Measurements from ENCODE around the gene MAU2. TPM values are rescaled to one million over a fixed set of nuclear protein-coding genes. Genes with fewer than 3 reads are reported as not detected.

MAU2 gene
- total and polyA plus RNA-seq, 2 of the 13 experiments (the other 11 are each of a cell fraction or from before 2014, with no cell fraction given): 16.8 to 33.8 TPM

GRCh38 chr19:19372656-19373416, 52.2 kb downstream of the MAU2 start (continued):
- TF ChIP-seq ZBTB37 (CRISPR knock-in tag; IDR thresholded peaks at IDR 0.05) (no peak), HNF4G (IDR thresholded peaks at IDR 0.05; ENCODE audit: borderline replicate concordance, low read depth, low read length) (peak; percentile 42; the same call in 1 of the 2 replicates), HNF4G (CRISPR knock-in tag; IDR thresholded peaks at IDR 0.05; ENCODE audit: borderline replicate concordance, low read depth) (no peak), ZKSCAN8 (CRISPR knock-in tag; IDR thresholded peaks at IDR 0.05; ENCODE audit: borderline replicate concordance) (no peak), ZNF350 (CRISPR knock-in tag; IDR thresholded peaks at IDR 0.05; ENCODE audit: borderline replicate concordance, low read depth) (no peak), EHMT2 (IDR thresholded peaks at IDR 0.05; ENCODE audit: borderline replicate concordance, low read depth, low read length) (no peak), AGO2 (optimal IDR thresholded peaks at IDR 0.05; ENCODE audit: low read depth, low read length) (no peak), STAG1 (CRISPR knock-in tag; IDR thresholded peaks at IDR 0.05) (no peak), ZNF652 (CRISPR knock-in tag; IDR thresholded peaks at IDR 0.05; ENCODE audit: borderline replicate concordance, low read depth) (0 out of 2 replicates have a peak, but pooled peaks have one; percentile 23), ZNF558 (CRISPR knock-in tag; IDR thresholded peaks at IDR 0.05; ENCODE audit: borderline replicate concordance) (no peak), MBNL3 (CRISPR knock-in tag; conservative IDR thresholded peaks at IDR 0.05) (no peak), KDM5A (IDR thresholded peaks at IDR 0.05; ENCODE audit: borderline replicate concordance, low read length) (no peak), ZNF816 (CRISPR knock-in tag; IDR thresholded peaks at IDR 0.05; ENCODE audit: borderline replicate concordance) (no peak), NONO (IDR thresholded peaks at IDR 0.05) (no peak), NONO (CRISPR knock-in tag; conservative IDR thresholded peaks at IDR 0.05) (no peak), MIXL1 (CRISPR knock-in tag; IDR thresholded peaks at IDR 0.05) (no peak), KMT2A (CRISPR knock-in tag; IDR thresholded peaks at IDR 0.05) (no peak), DRAP1 (CRISPR knock-in tag; IDR thresholded peaks at IDR 0.05) (peak; percentile 75), AKAP8 (CRISPR knock-in tag; IDR thresholded peaks at IDR 0.05) (no peak), KLF15 (CRISPR knock-in tag; IDR thresholded peaks at IDR 0.05; ENCODE audit: borderline replicate concordance) (no peak), ELF1 (CRISPR knock-in tag; IDR thresholded peaks at IDR 0.05) (peak; percentile 54), MED1 (CRISPR knock-in tag; IDR thresholded peaks at IDR 0.05) (0 out of 2 replicates have a peak, but pooled peaks have one; percentile 34), NR2C2 (CRISPR knock-in tag; IDR thresholded peaks at IDR 0.05; ENCODE audit: borderline replicate concordance) (peak; percentile 78; the same call in 1 of the 2 replicates), ZSCAN30 (CRISPR knock-in tag; IDR thresholded peaks at IDR 0.05) (no peak)
- TF ChIP-seq, protein P1, sequence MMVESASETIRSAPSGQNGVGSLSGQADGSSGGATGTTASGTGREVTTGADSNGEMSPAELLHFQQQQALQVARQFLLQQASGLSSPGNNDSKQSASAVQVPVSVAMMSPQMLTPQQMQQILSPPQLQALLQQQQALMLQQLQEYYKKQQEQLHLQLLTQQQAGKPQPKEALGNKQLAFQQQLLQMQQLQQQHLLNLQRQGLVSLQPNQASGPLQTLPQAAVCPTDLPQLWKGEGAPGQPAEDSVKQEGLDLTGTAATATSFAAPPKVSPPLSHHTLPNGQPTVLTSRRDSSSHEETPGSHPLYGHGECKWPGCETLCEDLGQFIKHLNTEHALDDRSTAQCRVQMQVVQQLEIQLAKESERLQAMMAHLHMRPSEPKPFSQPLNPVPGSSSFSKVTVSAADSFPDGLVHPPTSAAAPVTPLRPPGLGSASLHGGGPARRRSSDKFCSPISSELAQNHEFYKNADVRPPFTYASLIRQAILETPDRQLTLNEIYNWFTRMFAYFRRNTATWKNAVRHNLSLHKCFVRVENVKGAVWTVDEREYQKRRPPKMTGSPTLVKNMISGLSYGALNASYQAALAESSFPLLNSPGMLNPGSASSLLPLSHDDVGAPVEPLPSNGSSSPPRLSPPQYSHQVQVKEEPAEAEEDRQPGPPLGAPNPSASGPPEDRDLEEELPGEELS (CRISPR knock-in tag; IDR thresholded peaks at IDR 0.05): 0 out of 2 replicates have a peak, but pooled peaks have one; percentile 34
- TF ChIP-seq, protein P2, sequence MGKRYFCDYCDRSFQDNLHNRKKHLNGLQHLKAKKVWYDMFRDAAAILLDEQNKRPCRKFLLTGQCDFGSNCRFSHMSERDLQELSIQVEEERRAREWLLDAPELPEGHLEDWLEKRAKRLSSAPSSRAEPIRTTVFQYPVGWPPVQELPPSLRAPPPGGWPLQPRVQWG (CRISPR knock-in tag; IDR thresholded peaks at IDR 0.05; ENCODE audit: borderline replicate concordance, low read depth): no peak
- TF ChIP-seq, protein P3, sequence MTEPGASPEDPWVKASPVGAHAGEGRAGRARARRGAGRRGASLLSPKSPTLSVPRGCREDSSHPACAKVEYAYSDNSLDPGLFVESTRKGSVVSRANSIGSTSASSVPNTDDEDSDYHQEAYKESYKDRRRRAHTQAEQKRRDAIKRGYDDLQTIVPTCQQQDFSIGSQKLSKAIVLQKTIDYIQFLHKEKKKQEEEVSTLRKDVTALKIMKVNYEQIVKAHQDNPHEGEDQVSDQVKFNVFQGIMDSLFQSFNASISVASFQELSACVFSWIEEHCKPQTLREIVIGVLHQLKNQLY (CRISPR knock-in tag; IDR thresholded peaks at IDR 0.05): no peak

Measured in HepG2 (cell line).